HEK293 (cell line): ENCODE measurements around the gene NGRN.
A peak's percentile ranks its signal among the peaks of the same experiment; 100 is the strongest.

Experiments used
- GLI2 ChIP-seq: fragments of 450-650 bp; formaldehyde crosslinking; IDR thresholded peaks from 2 replicates; pipeline ENCODE4; 2017; ENCODE audit warnings: missing biosample characterization, missing genetic modification characterization, low read depth, borderline replicate concordance
- MEIS1 ChIP-seq: sonication (generic); formaldehyde crosslinking; IDR thresholded peaks from 2 replicates; pipeline ENCODE4 v1.8.1; 2022; ENCODE audit warnings: missing genetic modification reagents, mild to moderate bottlenecking, borderline replicate concordance
- OSR2 ChIP-seq: fragments of 450-650 bp; formaldehyde crosslinking; IDR thresholded peaks from 2 replicates; pipeline ENCODE4 v1.5.1; 2016; ENCODE audit warnings: missing biosample characterization, missing genetic modification characterization
- SALL2 ChIP-seq: fragments of 450-650 bp; formaldehyde crosslinking; IDR thresholded peaks from 2 replicates; pipeline ENCODE4 v1.5.0; 2017; ENCODE audit warnings: missing biosample characterization, mild to moderate bottlenecking, missing genetic modification characterization, borderline replicate concordance
- SP7 ChIP-seq: fragments of 450-650 bp; formaldehyde crosslinking; IDR thresholded peaks from 2 replicates; pipeline ENCODE4 v1.5.1; 2016; ENCODE audit warnings: missing biosample characterization, missing genetic modification characterization
- ZBTB48 ChIP-seq: fragments of 450-650 bp; formaldehyde crosslinking; IDR thresholded peaks from 2 replicates; pipeline ENCODE4 v1.5.1; 2016; ENCODE audit warnings: missing biosample characterization, missing genetic modification characterization
- ZNF324 ChIP-seq: fragments of 450-650 bp; formaldehyde crosslinking; IDR thresholded peaks from 2 replicates; pipeline ENCODE4 v1.5.1; 2016; ENCODE audit warnings: missing biosample characterization, missing genetic modification characterization
- ZNF404 ChIP-seq: fragments of 450-650 bp; formaldehyde crosslinking; IDR thresholded peaks from 2 replicates; pipeline ENCODE4 v1.5.1; 2017; ENCODE audit warnings: missing biosample characterization, missing genetic modification characterization
- ZNF48 ChIP-seq: fragments of 450-650 bp; formaldehyde crosslinking; IDR thresholded peaks from 2 replicates; pipeline ENCODE4 v1.5.1; 2016; ENCODE audit warnings: missing biosample characterization, missing genetic modification characterization
- ZNF544 ChIP-seq: fragments of 450-650 bp; formaldehyde crosslinking; IDR thresholded peaks from 2 replicates; pipeline ENCODE4 v1.5.0; 2017; ENCODE audit warnings: missing biosample characterization, missing genetic modification characterization
- ZNF548 ChIP-seq: fragments of 450-650 bp; formaldehyde crosslinking; IDR thresholded peaks from 2 replicates; pipeline ENCODE4 v1.5.1; 2016; ENCODE audit warnings: missing biosample characterization, missing genetic modification characterization
- ZNF561 ChIP-seq: fragments of 450-650 bp; IDR thresholded peaks from 2 replicates; pipeline ENCODE4 v1.5.1; 2018; ENCODE audit warnings: missing biosample characterization, missing genetic modification characterization, borderline replicate concordance
- ZNF600 ChIP-seq: fragments of 450-650 bp; formaldehyde crosslinking; IDR thresholded peaks from 2 replicates; pipeline ENCODE4 v1.5.1; 2016; ENCODE audit warnings: missing biosample characterization, missing genetic modification characterization
- ZNF654 ChIP-seq: fragments of 450-650 bp; formaldehyde crosslinking; IDR thresholded peaks from 2 replicates; pipeline ENCODE4 v1.5.1; 2016; ENCODE audit warnings: low read depth, missing biosample characterization, missing genetic modification characterization
- ZNF785 ChIP-seq: fragments of 450-650 bp; formaldehyde crosslinking; IDR thresholded peaks from 2 replicates; pipeline ENCODE4 v1.5.1; 2016; ENCODE audit warnings: missing biosample characterization, missing genetic modification characterization
- ZSCAN23 ChIP-seq: fragments of 450-650 bp; formaldehyde crosslinking; IDR thresholded peaks from 2 replicates; pipeline ENCODE4 v1.5.1; 2016; ENCODE audit warnings: missing biosample characterization, missing genetic modification characterization
- TF ChIP-seq, protein P1 (sequence below): fragments of 450-650 bp; formaldehyde crosslinking; IDR thresholded peaks from 2 replicates; pipeline ENCODE4 v1.5.1; 2016; ENCODE audit warnings: missing biosample characterization, missing genetic modification characterization
- TF ChIP-seq, protein P2 (sequence below): fragments of 450-650 bp; formaldehyde crosslinking; IDR thresholded peaks from 2 replicates; pipeline ENCODE4 v1.5.1; 2016; ENCODE audit warnings: missing biosample characterization, missing genetic modification characterization
- TF ChIP-seq, protein P3 (sequence below): fragments of 450-650 bp; formaldehyde crosslinking; IDR thresholded peaks from 2 replicates; pipeline ENCODE4 v1.5.1; 2016; ENCODE audit warnings: missing biosample characterization, missing genetic modification characterization
- TF ChIP-seq, protein P4 (sequence below): fragments of 450-650 bp; formaldehyde crosslinking; IDR thresholded peaks from 2 replicates; pipeline ENCODE4 v1.5.1; 2016; ENCODE audit warnings: missing biosample characterization, missing genetic modification characterization
- TF ChIP-seq, protein P5 (sequence below): fragments of 450-650 bp; IDR thresholded peaks from 2 replicates; pipeline ENCODE4 v1.5.1; 2018; ENCODE audit warnings: missing biosample characterization, missing genetic modification characterization
- TF ChIP-seq, protein P6 (sequence below): fragments of 450-650 bp; formaldehyde crosslinking; IDR thresholded peaks from 2 replicates; pipeline ENCODE4 v1.5.1; 2016; ENCODE audit warnings: missing biosample characterization, missing genetic modification characterization

Gene NGRN

DNA sequence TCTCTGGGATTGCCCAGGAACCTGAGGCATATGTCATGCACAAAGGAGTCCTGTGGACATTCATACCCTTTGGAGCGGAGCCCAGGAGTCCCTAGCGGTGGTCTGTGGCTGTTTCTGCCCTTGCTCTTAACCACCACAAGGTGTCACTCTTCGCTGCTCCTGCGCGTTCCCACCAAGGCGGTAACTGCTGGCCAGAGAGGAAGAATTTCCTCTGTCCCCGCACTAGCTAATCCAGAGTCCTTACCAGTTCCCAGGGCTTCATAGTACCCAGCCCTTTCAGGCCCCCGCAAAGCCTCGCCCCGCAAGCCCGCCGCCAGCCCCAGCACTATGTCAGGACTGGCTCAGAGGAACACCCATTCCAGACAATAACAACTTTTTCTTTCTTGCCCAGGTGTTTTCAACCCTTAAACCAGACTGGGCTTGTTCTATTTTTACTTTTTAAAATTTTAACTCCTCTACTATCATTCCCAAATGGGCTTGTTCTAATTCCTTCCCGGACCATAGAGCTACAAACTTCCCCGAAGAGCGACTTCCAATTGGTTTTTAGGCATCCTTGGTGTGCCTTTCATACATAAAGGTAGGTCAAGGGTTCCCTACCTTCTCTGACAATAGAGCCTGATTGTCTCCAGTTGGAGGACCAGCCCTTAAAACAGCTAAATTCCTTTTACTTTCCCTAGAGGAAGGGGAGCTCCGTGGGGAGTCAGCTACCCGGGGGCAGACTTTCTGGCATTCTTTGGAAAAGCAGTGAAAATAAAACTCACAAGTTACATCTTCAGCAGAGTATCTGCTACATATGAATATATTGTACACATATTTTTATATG, 54.8 kb downstream of the NGRN start (continued):
- no peak for TF ChIP-seq ZNF548
- TF ChIP-seq GLI2 (tag by site-specific recombination): no peak
- TF ChIP-seq, protein P1, sequence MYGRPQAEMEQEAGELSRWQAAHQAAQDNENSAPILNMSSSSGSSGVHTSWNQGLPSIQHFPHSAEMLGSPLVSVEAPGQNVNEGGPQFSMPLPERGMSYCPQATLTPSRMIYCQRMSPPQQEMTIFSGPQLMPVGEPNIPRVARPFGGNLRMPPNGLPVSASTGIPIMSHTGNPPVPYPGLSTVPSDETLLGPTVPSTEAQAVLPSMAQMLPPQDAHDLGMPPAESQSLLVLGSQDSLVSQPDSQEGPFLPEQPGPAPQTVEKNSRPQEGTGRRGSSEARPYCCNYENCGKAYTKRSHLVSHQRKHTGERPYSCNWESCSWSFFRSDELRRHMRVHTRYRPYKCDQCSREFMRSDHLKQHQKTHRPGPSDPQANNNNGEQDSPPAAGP: 0 out of 2 replicates have a peak, but pooled peaks have one; percentile 32
- TF ChIP-seq ZNF48: no peak
- no peak for TF ChIP-seq OSR2 (tag by site-specific recombination)
- no peak for TF ChIP-seq MEIS1 (CRISPR knock-in tag)
- TF ChIP-seq, protein P2, sequence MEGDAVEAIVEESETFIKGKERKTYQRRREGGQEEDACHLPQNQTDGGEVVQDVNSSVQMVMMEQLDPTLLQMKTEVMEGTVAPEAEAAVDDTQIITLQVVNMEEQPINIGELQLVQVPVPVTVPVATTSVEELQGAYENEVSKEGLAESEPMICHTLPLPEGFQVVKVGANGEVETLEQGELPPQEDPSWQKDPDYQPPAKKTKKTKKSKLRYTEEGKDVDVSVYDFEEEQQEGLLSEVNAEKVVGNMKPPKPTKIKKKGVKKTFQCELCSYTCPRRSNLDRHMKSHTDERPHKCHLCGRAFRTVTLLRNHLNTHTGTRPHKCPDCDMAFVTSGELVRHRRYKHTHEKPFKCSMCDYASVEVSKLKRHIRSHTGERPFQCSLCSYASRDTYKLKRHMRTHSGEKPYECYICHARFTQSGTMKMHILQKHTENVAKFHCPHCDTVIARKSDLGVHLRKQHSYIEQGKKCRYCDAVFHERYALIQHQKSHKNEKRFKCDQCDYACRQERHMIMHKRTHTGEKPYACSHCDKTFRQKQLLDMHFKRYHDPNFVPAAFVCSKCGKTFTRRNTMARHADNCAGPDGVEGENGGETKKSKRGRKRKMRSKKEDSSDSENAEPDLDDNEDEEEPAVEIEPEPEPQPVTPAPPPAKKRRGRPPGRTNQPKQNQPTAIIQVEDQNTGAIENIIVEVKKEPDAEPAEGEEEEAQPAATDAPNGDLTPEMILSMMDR (tag by site-specific recombination): peak; percentile 98
- TF ChIP-seq ZNF654: peak; percentile 96
- no peak for TF ChIP-seq SALL2 (tag by site-specific recombination)
- TF ChIP-seq, protein P3, sequence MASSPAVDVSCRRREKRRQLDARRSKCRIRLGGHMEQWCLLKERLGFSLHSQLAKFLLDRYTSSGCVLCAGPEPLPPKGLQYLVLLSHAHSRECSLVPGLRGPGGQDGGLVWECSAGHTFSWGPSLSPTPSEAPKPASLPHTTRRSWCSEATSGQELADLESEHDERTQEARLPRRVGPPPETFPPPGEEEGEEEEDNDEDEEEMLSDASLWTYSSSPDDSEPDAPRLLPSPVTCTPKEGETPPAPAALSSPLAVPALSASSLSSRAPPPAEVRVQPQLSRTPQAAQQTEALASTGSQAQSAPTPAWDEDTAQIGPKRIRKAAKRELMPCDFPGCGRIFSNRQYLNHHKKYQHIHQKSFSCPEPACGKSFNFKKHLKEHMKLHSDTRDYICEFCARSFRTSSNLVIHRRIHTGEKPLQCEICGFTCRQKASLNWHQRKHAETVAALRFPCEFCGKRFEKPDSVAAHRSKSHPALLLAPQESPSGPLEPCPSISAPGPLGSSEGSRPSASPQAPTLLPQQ (tag by site-specific recombination): peak; percentile 23; the same call in 1 of the 2 replicates
- TF ChIP-seq, protein P4, sequence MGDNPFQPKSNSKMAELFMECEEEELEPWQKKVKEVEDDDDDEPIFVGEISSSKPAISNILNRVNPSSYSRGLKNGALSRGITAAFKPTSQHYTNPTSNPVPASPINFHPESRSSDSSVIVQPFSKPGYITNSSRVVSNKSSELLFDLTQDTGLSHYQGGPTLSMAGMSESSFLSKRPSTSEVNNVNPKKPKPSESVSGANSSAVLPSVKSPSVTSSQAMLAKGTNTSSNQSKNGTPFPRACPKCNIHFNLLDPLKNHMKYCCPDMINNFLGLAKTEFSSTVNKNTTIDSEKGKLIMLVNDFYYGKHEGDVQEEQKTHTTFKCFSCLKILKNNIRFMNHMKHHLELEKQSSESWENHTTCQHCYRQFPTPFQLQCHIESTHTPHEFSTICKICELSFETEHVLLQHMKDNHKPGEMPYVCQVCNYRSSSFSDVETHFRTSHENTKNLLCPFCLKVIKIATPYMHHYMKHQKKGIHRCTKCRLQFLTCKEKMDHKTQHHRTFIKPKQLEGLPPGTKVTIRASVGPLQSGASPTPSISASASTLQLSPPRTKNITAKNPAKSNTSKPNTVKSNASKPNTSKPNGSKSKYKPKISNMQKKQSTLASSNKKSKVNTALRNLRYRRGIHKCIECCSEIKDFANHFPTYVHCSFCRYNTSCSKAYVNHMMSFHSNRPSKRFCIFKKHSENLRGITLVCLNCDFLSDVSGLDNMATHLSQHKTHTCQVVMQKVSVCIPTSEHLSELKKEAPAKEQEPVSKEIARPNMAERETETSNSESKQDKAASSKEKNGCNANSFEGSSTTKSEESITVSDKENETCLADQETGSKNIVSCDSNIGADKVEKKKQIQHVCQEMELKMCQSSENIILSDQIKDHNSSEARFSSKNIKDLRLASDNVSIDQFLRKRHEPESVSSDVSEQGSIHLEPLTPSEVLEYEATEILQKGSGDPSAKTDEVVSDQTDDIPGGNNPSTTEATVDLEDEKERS (tag by site-specific recombination): no peak
- peak; percentile 58 for TF ChIP-seq ZBTB48 (tag by site-specific recombination)
- peak; percentile 64; the same call in 1 of the 2 replicates for TF ChIP-seq SP7 (tag by site-specific recombination)
- no peak for TF ChIP-seq ZNF785
- TF ChIP-seq ZSCAN23 (tag by site-specific recombination): no peak
- TF ChIP-seq ZNF544 (tag by site-specific recombination): no peak
- TF ChIP-seq, protein P5, sequence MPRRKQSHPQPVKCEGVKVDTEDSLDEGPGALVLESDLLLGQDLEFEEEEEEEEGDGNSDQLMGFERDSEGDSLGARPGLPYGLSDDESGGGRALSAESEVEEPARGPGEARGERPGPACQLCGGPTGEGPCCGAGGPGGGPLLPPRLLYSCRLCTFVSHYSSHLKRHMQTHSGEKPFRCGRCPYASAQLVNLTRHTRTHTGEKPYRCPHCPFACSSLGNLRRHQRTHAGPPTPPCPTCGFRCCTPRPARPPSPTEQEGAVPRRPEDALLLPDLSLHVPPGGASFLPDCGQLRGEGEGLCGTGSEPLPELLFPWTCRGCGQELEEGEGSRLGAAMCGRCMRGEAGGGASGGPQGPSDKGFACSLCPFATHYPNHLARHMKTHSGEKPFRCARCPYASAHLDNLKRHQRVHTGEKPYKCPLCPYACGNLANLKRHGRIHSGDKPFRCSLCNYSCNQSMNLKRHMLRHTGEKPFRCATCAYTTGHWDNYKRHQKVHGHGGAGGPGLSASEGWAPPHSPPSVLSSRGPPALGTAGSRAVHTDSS (tag by site-specific recombination): no peak
- no peak for TF ChIP-seq ZNF324 (tag by site-specific recombination)
- peak; percentile 66; the same call in 1 of the 2 replicates for TF ChIP-seq ZNF561 (tag by site-specific recombination)
- peak; percentile 94 for TF ChIP-seq ZNF600 (tag by site-specific recombination)
- no peak for TF ChIP-seq ZNF404 (tag by site-specific recombination)
- TF ChIP-seq, protein P6, sequence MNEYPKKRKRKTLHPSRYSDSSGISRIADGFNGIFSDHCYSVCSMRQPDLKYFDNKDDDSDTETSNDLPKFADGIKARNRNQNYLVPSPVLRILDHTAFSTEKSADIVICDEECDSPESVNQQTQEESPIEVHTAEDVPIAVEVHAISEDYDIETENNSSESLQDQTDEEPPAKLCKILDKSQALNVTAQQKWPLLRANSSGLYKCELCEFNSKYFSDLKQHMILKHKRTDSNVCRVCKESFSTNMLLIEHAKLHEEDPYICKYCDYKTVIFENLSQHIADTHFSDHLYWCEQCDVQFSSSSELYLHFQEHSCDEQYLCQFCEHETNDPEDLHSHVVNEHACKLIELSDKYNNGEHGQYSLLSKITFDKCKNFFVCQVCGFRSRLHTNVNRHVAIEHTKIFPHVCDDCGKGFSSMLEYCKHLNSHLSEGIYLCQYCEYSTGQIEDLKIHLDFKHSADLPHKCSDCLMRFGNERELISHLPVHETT (tag by site-specific recombination): no peak
